Vagina (tissue), 2 donors: ENCODE measurements around the gene CSNK1E. TPM values are rescaled to one million over a fixed set of nuclear protein-coding genes. Genes with fewer than 3 reads are reported as not detected.

Experiments
- DNase-seq, 2 donors: peaks; one replicate each; pipeline ENCODE4 v3.0.0-alpha.2; 2017; ENCODE audit errors: extremely low spot score in 2 of 2
- H3K27ac ChIP-seq: fragments of 200-600 bp; sonication (generic); one replicate; pipeline ENCODE4 v1.5.1; 2019
- H3K27me3 ChIP-seq: fragments of 200-600 bp; sonication (generic); one replicate; pipeline ENCODE4 v1.5.1; 2019
- H3K36me3 ChIP-seq, 2 donors: fragments of 200-600 bp; sonication (generic); one replicate each; pipeline ENCODE4 v1.5.1; 2017 to 2019
- H3K4me1 ChIP-seq: fragments of 200-600 bp; sonication (generic); one replicate; pipeline ENCODE4 v1.5.1; 2019
- H3K4me3 ChIP-seq, 2 donors: fragments of 200-600 bp; sonication (generic); 1 replicate in 1 of 2; 2 replicates in 1 of 2; pipeline ENCODE4 v1.5.1; 2016 to 2019
- H3K9me3 ChIP-seq: fragments of 200-600 bp; sonication (generic); one replicate; pipeline ENCODE4 v1.5.1; 2019
- CTCF ChIP-seq, 3 experiments: fragments of 450-650 bp in 2 of 3; fragments of 200-600 bp in 1 of 3; sonication (generic) in 1 of 3; IDR thresholded peaks; one replicate each; pipeline ENCODE4 v1.5.1; 2017 to 2019; ENCODE audit warnings: antibody characterized with exemption in 3 of 3, mild to moderate bottlenecking in 2 of 3, moderate library complexity in 2 of 3
- POLR2A ChIP-seq, 2 donors: fragments of 450-650 bp; IDR thresholded peaks; one replicate each; pipeline ENCODE4 v1.6.1; 2017; ENCODE audit warnings: antibody characterized with exemption in 2 of 2, mild to moderate bottlenecking in 2 of 2, moderate library complexity in 2 of 2
- POLR2AphosphoS5 ChIP-seq, 2 donors: sonication (generic); formaldehyde crosslinking; IDR thresholded peaks; one replicate each; pipeline ENCODE4 v1.9.0; 2017; ENCODE audit warnings: antibody characterized with exemption in 2 of 2, mild to moderate bottlenecking in 2 of 2, low read depth in 1 of 2; ENCODE audit not compliant: insufficient read depth in 1 of 2
- intact Hi-C: fragments of 100-400 bp; cut with DNase I; formaldehyde crosslinking; loops from one replicate; pipeline ENCODE4 v1.15.1; 2023
- total RNA-seq: library from RNA; depleted of rRNA; stranded (reverse); fragments of >200 nt; gene quantifications from one replicate; pipeline ENCODE4 v1.2.3, GENCODE V29; 2016

The CSNK1E gene
- total RNA-seq, 1 donor from 2014 or later = 162 TPM

- peak within 1 kb of the TSS; percentile 75 to 100 for H3K4me3 ChIP-seq
- H3K27ac ChIP-seq = peak within 1 kb of the TSS; percentile 99
- DNase-seq = no peak
- intact Hi-C loops = loop anchor here (5.0 kb wide), 1 partner anchor 45 kb away; the partner anchor contains the start of gene CSNK1E
- no peaks in the 10 kb centered on the region for H3K36me3 ChIP-seq
- peaks cover 56% of the 10 kb centered on the region for H3K4me1 ChIP-seq
- TF ChIP-seq CTCF (IDR thresholded peaks at IDR 0.05) (no peak), POLR2A (IDR thresholded peaks at IDR 0.05) (peak in 1 of 2 donors; percentile 97), POLR2AphosphoS5 (IDR thresholded peaks at IDR 0.05; ENCODE audit: insufficient read depth in 1 of 2, low read depth in 1 of 2) (peak in 1 of 2 donors; percentile 26)
- H3K27me3 ChIP-seq = no peaks in the 10 kb centered on the region
- H3K9me3 ChIP-seq = no peaks in the 10 kb centered on the region
Observed at GRCh38 chr22:38272373-38273134, 44.7 kb downstream of the CSNK1E start, which contains the start of gene TMEM184B. TMEM184B (minus strand) TSS chr22:38273010; CDS start chr22:38247961, 25,049 bp downstream.

- intact Hi-C loops = loop anchor here (5.0 kb wide), 1 partner anchor 45 kb away; the partner anchor contains the start of gene CSNK1E
- Histone ChIP-seq H3K9me3 (no peaks in the 10 kb centered on the region), H3K27me3 (no peaks in the 10 kb centered on the region), H3K4me1 (peaks cover 61% of the 10 kb centered on the region), H3K4me3 (peak overlapping the region; percentile 75 to 100), H3K36me3 (no peaks in the 10 kb centered on the region), H3K27ac (peak overlapping the region; percentile 99)
- TF ChIP-seq POLR2A (IDR thresholded peaks at IDR 0.05) (no peak), POLR2AphosphoS5 (IDR thresholded peaks at IDR 0.05; ENCODE audit: insufficient read depth in 1 of 2, low read depth in 1 of 2) (peak in 1 of 2 donors; percentile 5)
- no peak for DNase-seq
Observed at GRCh38 chr22:38271927-38272372, 45.3 kb downstream of the CSNK1E start.

GRCh38 chr22:38271101-38271500, 46.1 kb downstream of the CSNK1E start:
- Histone ChIP-seq H3K4me1 (peaks cover 70% of the 10 kb centered on the region), H3K4me3 (peak overlapping the region; percentile 1 to 100), H3K27ac (peak overlapping the region; percentile 99), H3K36me3 (no peaks in the 10 kb centered on the region), H3K27me3 (no peaks in the 10 kb centered on the region), H3K9me3 (no peaks in the 10 kb centered on the region)
- no peak for DNase-seq
- intact Hi-C loops = loop anchor here (5.0 kb wide), 1 partner anchor 46 kb away; the partner anchor contains the start of gene CSNK1E
- TF ChIP-seq POLR2AphosphoS5 (IDR thresholded peaks at IDR 0.05; ENCODE audit: insufficient read depth in 1 of 2, low read depth in 1 of 2) (no peak), POLR2A (IDR thresholded peaks at IDR 0.05) (no peak), CTCF (IDR thresholded peaks at IDR 0.05) (no peak)

GRCh38 chr22:38270091-38270992, 46.9 kb downstream of the CSNK1E start:
- TF ChIP-seq CTCF (IDR thresholded peaks at IDR 0.05) (no peak), POLR2AphosphoS5 (IDR thresholded peaks at IDR 0.05; ENCODE audit: insufficient read depth in 1 of 2, low read depth in 1 of 2) (no peak), POLR2A (IDR thresholded peaks at IDR 0.05) (no peak)
- Histone ChIP-seq H3K36me3 (no peaks in the 10 kb centered on the region), H3K4me3 (peak overlapping the region in 1 of 2 donors; percentile 1), H3K9me3 (no peaks in the 10 kb centered on the region), H3K4me1 (peaks cover 77% of the 10 kb centered on the region), H3K27ac (peak overlapping the region; percentile 99), H3K27me3 (no peaks in the 10 kb centered on the region)
- intact Hi-C loops = loop anchor here (5.0 kb wide), 1 partner anchor 47 kb away; the partner anchor contains the start of gene CSNK1E
- no peak for DNase-seq

- Histone ChIP-seq H3K36me3 (no peaks in the 10 kb centered on the region), H3K27ac (peak overlapping the region; percentile 99), H3K9me3 (no peaks in the 10 kb centered on the region), H3K27me3 (no peaks in the 10 kb centered on the region), H3K4me3 (no peak overlapping the region), H3K4me1 (peaks cover 85% of the 10 kb centered on the region)
- intact Hi-C loops = no loop called here
- TF ChIP-seq POLR2AphosphoS5 (IDR thresholded peaks at IDR 0.05; ENCODE audit: insufficient read depth in 1 of 2, low read depth in 1 of 2) (no peak), POLR2A (IDR thresholded peaks at IDR 0.05) (no peak), CTCF (IDR thresholded peaks at IDR 0.05) (no peak)
- DNase-seq = no peak
Observed at GRCh38 chr22:38269466-38269865, 47.8 kb downstream of the CSNK1E start.
